Stimulated activated CD8-positive, alpha-beta memory T cell treated with anti-CD3 and anti-CD28 coated beads, Interleukin-15, amount 100 ng/mL, for 48 hours (primary cell): ENCODE measurements around the gene KY.
"Not testable (repeated sequence)": the region's sequence is repeated elsewhere in the genome, so short reads cannot be mapped to it uniquely, and the experiment has no call there.

Experiments used
- DNase-seq, 2 donors: peaks; one replicate each; pipeline ENCODE4 v3.0.0-alpha.2; 2020; ENCODE audit warnings: low read depth in 2 of 2

Gene KY

GRCh38 chr3:134601539-134602439 is 49.0 kb downstream of the KY start:
- no peak for DNase-seq

- peak; percentile 35 to 43 for DNase-seq
Observed at GRCh38 chr3:134600685-134601463, 49.9 kb downstream of the KY start.

GRCh38 chr3:134600206-134600605 is 50.6 kb downstream of the KY start:
- no peak for DNase-seq

GRCh38 chr3:134598763-134599545 is 51.9 kb downstream of the KY start:
- DNase-seq = no peak

GRCh38 chr3:134597390-134597970 is 53.3 kb downstream of the KY start:
- no peak for DNase-seq

- not testable (repeated sequence) for DNase-seq
Observed at GRCh38 chr3:134594986-134595385, 55.8 kb downstream of the KY start.

- DNase-seq = no peak
Observed at GRCh38 chr3:134594331-134594741, 56.5 kb downstream of the KY start.

- no peak for DNase-seq
Observed at GRCh38 chr3:134592806-134593205, 58.0 kb downstream of the KY start.

GRCh38 chr3:134590766-134591165 is 60.1 kb downstream of the KY start:
- no peak for DNase-seq

- DNase-seq = no peak
Observed at GRCh38 chr3:134579141-134579665, 71.6 kb downstream of the KY start.

GRCh38 chr3:134576831-134577230 is 74.0 kb downstream of the KY start:
- no peak for DNase-seq

GRCh38 chr3:134576426-134576825 is 74.4 kb downstream of the KY start:
- DNase-seq = no peak

GRCh38 chr3:134569899-134570298 is 80.9 kb downstream of the KY start:
- not testable (repeated sequence) for DNase-seq

- no peak for DNase-seq
Observed at GRCh38 chr3:134568790-134569189, 82.0 kb downstream of the KY start.

GRCh38 chr3:134567605-134568004 is 83.2 kb downstream of the KY start:
- DNase-seq = no peak

- DNase-seq = no peak
Observed at GRCh38 chr3:134564991-134565390, 85.8 kb downstream of the KY start.

- no peak for DNase-seq
Observed at GRCh38 chr3:134563601-134564000, 87.2 kb downstream of the KY start.

GRCh38 chr3:134562055-134562454 is 88.8 kb downstream of the KY start:
- DNase-seq = no peak

GRCh38 chr3:134559591-134559990 is 91.2 kb downstream of the KY start:
- no peak for DNase-seq
